ENCODE results near the gene PDX1.

PDX1 gene

DNA sequence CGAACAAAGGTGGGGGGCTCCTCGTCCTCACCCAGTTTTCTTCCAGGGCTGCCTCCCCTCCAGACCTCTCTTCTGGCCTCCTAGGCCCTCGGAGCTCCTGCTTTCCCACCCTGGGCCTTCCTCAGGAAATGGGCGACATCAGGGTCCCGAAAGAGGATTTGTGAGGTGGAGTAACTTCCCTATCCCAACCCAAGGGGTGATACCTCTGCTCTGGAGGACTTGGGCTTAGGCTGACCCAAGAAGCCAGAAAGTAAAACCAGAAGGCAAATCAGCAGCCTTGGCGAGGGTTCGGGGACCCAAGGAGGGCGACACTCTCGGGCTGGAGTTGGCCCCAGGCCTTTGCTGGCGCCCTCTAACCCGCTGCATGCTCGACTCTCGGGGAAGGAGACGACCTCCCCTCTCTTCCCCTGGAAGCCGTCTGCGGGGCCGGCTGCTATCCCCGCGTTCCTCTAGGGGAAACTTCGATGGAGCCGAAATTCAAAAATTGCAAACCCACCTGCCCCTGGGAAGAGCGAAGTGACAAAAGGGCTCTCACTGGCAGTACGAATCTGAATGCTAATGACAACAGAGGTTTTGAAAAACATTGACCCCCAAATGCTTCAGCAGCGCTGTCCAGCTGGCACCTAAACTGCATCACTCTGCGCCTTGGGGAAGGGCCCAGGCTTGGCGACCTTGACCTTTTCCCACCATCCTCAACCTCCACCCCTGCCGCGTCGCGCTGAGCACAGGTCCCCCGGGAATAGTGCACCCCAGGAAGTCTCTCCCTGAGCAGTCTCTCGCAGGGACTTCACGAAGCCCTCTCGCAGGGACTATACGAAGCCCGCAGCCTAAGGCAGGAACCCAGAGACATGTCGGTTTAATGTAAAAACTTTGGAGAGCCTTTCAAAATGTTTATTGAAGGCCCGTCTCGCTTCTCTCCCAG, 2.4 kb downstream of the PDX1 start:
- in situ Hi-C loops (cut with MboI; ENCODE audit: low sequenced_read_pairs): no loop called here

DNA sequence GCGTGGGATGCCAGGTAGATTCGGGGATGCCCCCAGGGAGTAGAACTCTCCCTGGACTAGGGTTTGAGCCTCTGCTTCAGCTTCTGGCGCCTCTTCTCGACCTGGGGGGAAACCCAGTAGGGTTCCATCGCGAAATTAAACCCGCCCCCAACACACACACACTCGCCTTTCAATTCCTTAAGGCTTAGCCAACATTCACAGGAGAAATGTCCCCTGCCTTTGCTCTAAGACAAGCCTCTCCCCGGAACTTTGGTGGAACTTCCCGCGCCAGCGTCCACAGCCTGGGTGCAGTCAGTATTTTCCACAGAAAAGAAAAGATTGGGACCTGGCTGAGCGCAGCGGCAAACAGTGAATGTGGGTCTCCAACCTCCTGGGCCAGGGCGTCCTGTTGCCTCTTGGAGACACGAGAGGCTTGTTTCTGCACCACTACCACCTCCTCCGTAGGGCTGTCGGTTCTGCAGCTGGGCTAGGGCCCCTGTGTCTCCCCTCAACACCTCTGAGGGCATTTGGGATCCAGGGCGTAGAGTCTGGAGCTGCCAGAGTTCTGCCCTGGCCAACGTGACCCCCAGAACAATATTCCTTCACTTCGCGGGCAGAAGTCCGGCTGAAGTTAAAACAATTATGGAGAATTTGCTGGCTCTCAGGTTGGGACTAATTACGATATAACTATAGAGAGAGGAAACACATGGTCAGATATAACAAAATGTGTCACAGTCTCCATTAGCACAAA, 3.2 kb downstream of the PDX1 start:
- in situ Hi-C loops (cut with MboI; ENCODE audit: low sequenced_read_pairs): no loop called here

DNA sequence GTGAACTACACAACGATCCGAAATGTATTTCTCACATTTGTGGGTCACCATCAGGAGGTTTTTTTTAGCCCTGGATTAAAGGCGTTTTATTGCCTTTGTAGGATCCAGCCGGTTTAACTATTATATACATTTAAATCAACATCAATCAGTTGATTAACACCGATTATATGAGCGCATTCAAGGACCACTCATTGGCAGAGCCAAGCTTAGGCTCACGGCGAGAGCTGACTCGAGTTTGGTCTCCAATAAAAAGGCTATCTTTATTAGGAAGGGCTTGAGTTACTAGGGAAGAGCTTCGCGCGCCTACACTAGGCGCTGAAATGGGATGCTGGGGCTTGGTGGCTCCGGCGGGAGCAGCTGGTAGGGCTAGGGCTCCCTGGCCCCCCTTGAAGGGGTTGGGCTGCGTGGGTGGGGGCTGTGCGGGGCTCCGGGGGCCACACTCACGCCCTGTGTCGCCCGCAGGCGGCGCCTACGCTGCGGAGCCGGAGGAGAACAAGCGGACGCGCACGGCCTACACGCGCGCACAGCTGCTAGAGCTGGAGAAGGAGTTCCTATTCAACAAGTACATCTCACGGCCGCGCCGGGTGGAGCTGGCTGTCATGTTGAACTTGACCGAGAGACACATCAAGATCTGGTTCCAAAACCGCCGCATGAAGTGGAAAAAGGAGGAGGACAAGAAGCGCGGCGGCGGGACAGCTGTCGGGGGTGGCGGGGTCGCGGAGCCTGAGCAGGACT, 4.2 kb downstream of the PDX1 start:
- in situ Hi-C loops (cut with MboI; ENCODE audit: low sequenced_read_pairs): no loop called here

DNA sequence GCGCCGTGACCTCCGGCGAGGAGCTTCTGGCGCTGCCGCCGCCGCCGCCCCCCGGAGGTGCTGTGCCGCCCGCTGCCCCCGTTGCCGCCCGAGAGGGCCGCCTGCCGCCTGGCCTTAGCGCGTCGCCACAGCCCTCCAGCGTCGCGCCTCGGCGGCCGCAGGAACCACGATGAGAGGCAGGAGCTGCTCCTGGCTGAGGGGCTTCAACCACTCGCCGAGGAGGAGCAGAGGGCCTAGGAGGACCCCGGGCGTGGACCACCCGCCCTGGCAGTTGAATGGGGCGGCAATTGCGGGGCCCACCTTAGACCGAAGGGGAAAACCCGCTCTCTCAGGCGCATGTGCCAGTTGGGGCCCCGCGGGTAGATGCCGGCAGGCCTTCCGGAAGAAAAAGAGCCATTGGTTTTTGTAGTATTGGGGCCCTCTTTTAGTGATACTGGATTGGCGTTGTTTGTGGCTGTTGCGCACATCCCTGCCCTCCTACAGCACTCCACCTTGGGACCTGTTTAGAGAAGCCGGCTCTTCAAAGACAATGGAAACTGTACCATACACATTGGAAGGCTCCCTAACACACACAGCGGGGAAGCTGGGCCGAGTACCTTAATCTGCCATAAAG, 4.8 kb downstream of the PDX1 start:
- in situ Hi-C loops (cut with MboI; ENCODE audit: low sequenced_read_pairs): no loop called here

DNA sequence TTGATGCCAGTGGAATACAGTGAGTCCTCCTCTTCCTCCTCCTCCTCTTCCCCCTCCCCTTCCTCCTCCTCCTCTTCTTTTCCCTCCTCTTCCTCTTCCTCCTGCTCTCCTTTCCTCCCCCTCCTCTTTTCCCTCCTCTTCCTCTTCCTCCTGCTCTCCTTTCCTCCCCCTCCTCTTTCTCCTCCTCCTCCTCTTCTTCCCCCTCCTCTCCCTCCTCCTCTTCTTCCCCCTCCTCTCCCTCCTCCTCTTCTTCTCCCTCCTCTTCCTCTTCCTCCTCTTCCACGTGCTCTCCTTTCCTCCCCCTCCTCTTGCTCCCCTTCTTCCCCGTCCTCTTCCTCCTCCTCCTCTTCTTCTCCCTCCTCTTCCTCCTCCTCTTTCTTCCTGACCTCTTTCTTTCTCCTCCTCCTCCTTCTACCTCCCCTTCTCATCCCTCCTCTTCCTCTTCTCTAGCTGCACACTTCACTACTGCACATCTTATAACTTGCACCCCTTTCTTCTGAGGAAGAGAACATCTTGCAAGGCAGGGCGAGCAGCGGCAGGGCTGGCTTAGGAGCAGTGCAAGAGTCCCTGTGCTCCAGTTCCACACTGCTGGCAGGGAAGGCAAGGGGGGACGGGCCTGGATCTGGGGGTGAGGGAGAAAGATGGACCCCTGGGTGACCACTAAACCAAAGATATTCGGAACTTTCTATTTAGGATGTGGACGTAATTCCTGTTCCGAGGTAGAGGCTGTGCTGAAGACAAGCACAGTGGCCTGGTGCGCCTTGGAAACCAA, 5.6 kb downstream of the PDX1 start:
- in situ Hi-C loops (cut with MboI; ENCODE audit: low sequenced_read_pairs): no loop called here

DNA sequence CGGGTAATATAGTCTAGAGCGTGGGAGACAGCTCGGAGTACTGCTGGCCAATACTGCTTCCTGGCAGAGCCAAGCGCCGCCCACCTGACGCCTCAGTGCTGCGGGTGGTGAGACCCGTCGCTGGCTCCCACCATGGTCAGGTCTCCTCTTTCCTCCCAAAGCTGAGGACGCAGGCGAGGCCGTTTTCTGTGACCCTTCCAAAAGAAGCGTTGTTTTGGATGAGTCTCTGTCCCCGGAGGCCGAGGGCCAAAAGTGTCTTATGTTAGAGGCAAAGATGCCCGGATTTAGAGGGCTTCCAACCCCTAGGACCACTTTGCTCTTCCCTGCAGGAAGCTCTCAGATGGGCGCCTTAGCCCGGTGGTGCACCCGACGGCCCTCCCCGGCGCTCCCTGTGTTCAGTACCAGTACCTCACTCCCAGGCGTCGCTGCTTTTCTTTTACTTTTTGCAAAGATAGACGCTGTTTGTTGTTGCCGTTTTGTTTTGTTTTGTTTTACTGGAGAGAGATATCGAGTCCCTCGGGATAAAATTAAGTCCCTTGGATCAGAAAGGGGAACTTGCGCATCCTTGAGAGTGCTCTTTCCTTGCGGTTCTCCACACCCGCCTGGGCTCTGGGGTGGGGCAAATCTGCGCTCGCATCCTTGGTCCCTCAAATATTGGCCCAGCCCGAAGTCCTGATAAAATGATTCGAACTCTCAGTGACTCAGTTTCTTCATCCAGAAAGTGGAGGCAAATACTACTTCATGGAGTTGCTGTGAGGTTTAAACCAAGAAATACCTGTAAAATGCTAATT, 7.0 kb downstream of the PDX1 start:
- in situ Hi-C loops (cut with MboI; ENCODE audit: low sequenced_read_pairs): no loop called here

DNA sequence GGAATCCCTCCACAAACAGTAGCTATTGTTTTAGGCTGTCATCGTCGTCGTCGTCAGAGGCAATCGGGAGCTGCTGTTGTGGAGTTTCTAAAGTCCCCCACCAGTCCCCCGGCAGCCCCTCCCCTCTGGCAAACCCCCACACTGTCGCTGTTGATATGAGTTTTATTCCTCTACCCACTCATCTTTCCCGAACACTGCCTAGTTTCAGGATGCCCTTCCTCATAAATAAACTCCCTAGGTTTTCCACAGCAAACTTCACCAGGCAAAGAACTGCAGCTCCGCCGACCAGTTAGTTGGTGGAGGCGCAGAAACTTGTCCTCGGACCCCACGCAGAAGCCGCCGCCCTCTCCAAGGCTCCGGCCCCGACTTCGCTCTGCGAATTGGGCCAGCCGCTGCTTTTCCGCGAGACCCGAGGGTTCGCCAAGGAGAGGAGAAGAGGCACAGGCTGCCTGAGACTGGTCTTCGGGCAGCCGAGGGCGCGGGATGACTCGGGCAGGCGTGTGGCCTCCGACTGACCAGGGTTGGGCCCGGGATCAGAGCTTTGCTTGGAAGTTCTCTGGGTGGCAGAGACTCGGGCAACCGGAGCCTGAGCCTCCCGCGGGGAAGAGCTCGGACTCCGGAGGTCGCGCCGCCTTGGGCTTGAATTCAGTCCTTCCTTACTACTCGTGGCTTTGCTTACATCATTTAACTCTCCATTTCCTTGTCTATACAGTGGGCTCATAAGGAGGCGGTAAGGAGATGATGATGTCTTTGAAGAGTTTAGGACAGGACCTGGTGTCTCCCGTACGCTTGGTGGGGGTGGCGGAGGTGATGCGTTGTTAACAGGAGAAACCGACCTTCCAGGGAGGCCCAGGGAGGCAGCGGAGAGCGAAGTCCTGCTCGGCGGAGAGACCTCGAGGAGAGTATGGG, 7.9 kb downstream of the PDX1 start:
- in situ Hi-C loops (cut with MboI; ENCODE audit: low sequenced_read_pairs): no loop called here

DNA sequence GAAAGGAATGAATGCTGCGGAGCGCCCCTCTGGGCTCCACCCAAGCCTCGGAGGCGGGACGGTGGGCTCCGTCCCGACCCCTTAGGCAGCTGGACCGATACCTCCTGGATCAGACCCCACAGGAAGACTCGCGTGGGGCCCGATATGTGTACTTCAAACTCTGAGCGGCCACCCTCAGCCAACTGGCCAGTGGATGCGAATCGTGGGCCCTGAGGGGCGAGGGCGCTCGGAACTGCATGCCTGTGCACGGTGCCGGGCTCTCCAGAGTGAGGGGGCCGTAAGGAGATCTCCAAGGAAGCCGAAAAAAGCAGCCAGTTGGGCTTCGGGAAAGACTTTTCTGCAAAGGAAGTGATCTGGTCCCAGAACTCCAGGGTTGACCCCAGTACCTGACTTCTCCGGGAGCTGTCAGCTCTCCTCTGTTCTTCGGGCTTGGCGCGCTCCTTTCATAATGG, 8.6 kb downstream of the PDX1 start:
- in situ Hi-C loops (cut with MboI; ENCODE audit: low sequenced_read_pairs): no loop called here

DNA sequence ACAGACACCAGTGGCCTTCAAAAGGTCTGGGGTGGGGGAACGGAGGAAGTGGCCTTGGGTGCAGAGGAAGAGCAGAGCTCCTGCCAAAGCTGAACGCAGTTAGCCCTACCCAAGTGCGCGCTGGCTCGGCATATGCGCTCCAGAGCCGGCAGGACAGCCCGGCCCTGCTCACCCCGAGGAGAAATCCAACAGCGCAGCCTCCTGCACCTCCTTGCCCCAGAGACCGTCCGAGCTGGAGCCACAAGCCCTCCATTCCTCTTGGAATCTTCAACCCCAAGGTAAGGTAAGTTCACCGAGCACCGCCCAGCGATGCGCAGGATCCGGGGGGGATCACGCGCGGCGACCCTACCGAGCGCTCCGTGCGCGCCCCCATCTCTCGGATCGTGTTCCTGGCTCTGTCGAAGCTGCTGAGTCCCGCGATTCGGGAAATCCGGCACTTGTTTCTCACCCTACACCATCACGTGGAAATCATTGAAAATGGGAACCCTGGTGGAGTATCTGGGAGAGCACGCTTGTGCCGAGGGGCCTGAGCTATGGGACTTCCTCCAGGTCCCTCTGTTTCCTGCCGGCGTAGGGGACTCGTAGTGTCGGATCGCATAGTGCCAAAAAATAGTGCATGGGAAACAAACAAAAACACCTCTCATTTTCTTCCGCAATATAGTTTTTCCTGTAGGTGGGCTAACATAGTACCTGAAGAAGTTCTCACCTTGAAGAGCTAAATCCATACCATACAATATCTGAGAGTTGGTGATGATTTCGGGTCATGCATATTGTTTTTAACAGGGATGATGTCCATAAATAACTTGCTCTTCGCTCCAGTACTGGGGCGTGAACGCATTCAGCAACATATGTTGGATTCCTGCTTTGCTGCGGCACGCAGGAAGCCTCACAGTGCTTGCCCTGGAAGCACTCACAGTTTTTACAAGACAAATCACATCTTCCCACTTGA, 9.3 kb downstream of the PDX1 start:
- in situ Hi-C loops (cut with MboI; ENCODE audit: low sequenced_read_pairs): no loop called here

DNA sequence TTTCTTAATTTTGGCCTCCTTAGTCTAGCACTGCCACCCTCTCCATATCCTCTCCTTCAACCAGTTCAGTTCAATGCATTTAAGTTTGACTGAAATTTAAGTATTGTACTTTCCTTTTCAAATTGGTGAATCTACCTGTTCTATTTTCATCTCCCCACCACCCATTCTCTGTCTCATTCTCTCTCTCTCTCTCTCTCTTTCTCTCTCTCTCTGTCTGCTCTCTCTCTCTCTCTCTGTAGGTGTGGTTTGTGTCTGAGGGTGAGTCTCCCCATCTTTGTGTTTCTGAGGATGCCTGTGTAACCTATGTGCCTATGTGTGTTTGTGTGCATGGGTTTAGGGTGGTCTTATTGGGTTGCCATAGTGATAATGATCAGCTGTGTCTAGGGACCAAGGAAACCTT, 10.1 kb downstream of the PDX1 start:
- in situ Hi-C loops (cut with MboI; ENCODE audit: low sequenced_read_pairs): no loop called here

DNA sequence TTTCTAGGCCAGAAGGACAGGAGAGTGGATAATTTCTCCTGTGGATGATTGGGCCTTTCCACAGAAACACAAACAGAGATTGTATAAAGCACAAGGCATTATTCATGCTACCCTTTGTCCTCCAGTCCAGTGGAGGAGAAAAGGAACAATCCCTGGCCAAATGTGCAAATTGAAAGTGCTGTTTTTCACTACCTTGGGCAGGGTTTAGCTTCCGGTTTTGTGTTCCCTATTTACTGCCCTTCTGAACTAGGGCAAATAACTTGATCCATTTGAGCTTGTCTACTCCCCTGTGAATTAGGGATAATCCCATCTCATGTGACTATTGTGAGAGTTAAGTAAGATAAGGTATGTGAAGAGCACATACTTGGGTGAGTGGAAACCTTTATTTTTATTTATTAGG, 13.3 kb downstream of the PDX1 start:
- in situ Hi-C loops (cut with MboI; ENCODE audit: low sequenced_read_pairs): no loop called here

DNA sequence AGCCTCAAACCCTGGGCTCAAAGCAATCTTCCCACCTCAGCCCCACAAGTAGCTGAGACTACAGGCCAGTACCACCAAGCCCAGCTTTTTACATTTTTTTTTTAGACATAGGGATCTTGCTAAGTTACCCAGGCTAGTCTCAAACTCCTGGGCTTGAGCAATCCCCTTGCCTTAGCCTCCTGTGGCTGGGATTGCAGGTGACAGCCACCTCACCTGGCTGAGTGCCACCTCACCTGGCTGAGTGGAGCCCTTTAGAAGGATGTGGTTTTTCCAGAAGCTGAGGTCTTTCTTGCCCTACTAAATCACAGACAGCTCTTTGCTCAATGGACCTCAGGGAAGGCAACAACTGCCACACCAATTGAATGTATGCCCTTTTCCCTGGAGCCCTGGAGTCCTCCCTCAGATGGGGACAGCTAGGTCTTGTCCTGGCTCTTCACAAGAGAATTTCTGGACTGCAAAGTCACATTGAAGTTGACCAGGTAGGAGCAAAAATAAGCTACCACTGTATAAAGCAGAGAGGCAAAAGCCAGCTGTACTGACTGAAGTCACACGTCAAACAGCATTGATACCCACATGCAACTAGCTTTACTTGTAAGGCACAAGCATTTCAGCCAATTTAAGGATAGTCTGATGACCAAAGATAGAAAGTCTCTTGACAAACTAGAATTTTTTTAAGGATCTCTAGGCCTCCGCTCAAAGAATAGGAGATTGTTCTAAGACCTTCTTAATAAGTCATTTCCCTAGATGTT, 14.0 kb downstream of the PDX1 start:
- in situ Hi-C loops (cut with MboI; ENCODE audit: low sequenced_read_pairs): no loop called here

DNA sequence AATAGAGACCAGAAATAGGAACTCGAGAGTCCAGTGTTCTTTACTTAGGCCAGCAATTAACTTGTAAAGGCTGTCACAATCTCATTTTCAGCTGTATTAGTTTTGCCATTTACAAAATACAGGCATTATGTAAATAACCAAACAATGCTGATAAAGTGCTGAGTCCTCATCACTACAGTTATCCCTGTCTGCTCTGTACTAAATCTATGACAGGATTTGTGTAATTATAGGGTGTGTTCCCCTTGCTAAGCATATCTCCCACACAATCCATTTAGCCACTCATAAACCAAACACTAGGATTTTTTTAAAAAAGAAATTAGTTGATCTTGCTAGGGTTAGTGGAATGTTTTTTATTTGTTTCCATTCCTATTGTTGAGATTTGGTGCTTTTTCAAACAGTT, 23.2 kb downstream of the PDX1 start:
- in situ Hi-C loops (cut with MboI; ENCODE audit: low sequenced_read_pairs): no loop called here

DNA sequence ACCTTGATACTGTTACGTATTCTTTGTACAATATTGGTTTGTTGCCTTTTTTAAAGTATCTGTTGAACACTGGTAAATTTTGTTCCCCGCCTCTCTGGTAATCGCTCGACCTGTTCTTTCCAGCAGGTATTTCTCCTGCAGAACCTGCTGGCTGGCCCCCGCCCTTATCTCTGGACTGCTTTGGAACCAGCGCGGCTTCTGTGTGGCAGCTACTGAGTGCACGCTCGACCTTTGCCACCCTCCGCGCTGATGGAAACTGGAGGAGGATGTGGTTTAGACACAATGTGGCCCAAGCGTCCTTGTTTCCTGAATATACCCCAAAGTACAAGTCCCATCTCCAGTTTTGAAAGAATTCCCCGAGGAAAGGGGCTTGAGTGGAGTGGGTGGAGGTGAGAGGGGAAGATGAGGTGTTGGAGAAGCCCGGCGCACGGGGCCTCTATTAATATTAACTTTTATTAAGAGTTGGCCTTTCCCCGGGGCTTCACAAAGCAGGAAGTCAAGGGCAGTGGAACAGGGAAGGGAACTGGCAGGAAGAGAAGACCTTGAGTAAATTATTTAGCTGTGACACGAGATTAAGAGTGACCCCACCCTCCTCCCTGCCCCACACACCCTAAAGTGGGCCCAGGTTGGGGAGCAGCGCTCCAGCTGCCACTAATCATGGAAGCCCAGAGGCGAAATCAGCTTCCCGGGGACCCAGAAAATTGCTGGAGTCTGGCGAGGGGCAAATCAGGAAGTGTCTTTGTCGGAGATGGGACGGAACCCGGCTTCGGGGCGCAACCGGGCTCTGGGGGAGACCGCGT, 33.3 kb downstream of the PDX1 start:
- in situ Hi-C loops (cut with MboI; ENCODE audit: low sequenced_read_pairs): no loop called here

DNA sequence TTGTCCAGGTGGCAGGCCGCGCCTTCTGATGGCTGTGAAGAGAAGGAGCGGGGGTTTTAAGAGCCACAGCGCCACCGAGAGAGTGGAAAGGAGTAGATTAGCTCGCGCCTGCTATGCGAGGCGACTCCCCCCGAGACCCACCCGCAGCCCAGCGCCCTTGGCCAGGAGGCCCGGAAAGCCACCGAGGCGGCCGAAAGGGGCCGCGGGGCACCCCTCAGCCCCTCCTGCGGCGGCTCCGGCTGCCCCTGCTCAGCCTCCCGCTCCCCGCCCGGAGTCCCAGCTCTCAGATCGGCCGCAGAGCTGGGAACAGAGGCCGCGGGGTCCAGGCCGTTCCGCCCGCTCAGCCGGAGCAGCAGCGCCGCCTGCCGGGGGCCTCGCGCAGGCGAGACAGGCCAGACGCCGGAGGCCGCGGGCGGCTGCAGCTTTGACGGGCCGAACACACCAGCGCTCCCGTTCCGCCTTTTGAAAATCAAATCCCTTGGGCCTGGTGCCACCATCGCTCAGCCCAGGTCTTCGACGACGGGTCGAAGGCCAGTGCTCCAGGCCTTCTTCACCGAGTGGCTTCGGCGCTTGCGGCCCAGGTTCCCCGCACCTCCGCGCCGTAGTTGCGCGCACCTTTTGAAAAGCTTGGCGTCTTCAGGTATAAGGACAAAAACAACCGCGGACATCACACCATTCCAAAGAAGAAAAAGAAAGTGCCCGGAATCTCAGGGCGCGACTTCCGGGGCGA, 34.0 kb downstream of the PDX1 start:
- in situ Hi-C loops (cut with MboI; ENCODE audit: low sequenced_read_pairs): no loop called here
